GM18873 (cell line): ENCODE data around the gene RPLP2.

Source experiments
- ATAC-seq: cut with Tn5 transposase; IDR thresholded peaks from one replicate; pipeline ENCODE4 v1.9.1; 2021; ENCODE audit warnings: mild to moderate bottlenecking, moderate library complexity, moderate number of reproducible peaks; ENCODE audit not compliant: unreplicated experiment, low FRiP score

RPLP2 gene

DNA sequence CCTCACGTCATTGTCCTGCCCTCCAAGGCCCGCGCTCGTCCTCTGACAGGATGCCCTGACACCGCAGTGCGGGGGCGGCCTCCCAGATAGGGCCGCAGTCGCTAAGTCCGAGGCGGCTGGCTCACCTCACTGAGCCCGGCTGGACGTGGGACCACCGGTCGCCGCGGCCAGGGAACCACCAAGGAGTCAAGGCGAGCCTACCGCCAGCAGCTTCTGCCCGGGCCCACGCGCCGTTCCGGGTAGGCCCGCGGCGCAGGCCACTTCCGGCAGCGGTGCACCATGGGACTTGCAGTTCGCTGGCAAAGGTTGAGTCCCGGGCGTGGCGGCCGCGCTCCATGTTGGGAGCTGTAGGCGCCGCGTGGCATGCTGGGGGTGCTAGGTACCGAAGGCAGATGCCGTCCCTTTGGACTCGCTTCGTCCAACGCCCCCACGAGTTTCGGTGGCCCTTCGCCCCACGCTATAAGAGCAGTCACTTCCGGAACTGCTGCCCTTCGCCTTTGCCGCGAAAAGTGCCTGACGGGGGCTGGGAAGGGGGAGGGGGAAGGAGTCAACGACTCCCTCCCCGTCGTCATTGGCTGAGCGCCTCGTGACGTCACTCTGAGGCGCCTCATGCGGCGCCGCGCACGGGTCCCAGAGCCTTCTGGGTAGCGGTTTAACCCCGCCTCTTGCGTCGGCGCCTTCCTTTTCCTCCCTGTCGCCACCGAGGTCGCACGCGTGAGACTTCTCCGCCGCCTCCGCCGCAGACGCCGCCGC, at the start of gene RPLP2:
TSS of gene RPLP2 (plus strand) at position 681 of the 753 bp plus-strand sequence. CDS start 268 bp downstream, outside the sequence.
- peak; percentile 72 for ATAC-seq

DNA sequence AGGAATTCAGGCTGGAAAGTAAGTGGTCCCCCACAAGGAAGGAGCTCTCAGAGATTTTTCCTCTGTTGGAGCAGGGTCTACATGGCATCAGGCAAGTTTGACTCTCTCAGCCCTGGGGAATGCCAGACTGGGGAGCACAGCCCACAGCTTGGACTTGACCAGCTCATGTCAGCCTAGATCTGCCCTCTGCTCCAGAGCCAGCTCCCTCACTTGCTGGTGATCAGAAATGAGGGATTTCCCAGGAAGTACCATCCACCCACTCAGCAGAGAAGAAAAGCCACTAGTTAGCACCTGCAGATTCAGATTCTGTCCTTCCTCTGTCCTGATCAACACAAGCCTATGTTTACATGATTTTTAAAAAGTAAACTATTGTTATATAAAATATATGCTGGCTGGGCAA, 49.5 kb upstream of the RPLP2 start:
- ATAC-seq = no peak

DNA sequence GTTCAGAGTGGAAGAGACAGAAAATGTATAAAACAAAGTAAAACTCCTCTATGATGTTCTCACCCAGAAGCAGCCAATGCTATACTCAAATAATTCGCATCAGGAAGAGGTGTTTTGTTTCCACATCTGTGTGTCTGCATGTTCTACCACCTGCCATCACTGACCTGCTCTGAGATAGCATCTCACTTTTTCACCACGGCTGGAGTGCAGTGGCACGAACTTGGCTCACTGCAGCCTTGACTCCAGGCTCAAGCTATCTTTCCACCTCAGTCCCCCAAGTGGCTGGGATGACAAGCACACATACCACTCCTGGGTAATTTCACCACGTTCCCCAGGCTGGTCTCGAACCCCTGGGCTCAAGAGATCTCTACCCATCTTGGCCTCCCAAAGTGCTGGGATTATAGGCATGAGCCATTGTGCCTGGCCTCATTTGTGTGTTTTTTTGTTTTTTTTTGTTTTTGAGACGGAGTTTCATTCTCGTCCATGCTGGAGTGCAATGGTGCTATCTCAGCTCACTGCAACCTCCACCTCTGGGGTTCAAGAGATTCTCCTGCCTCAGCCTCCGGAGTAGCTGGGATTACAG, 48.1 kb upstream of the RPLP2 start:
- ATAC-seq = no peak

DNA sequence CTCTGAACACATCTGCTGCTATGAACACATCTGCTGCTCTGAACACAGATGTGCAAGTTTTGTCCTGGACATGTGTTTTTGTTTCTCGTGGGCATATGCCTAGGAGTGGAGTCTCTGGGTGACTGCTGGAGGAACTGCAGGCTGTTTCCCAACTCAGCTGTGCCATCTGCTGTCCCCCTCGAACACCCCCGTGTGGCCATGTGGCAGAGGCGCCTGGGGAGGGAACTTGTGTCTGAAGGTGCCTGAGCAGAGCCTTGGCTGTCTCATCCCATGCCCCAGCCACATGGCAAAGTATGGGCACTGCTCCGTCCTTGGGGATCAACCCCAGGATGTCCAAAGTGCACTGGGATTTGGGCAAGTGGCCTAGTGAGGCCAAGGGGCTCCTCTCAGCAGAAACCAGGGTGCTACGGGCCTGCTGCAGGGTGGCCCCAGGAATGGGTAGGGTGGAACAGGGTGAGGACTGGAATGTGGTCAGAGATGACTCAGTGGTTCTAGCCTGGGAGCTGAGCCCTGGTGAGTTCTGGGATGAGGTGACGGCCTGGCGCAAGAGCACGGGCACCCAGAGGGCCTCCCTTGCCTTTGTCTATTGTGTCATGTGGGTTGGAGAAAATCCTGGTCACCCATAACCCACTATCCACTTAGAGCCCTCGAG, 47.2 kb upstream of the RPLP2 start:
- no peak for ATAC-seq

DNA sequence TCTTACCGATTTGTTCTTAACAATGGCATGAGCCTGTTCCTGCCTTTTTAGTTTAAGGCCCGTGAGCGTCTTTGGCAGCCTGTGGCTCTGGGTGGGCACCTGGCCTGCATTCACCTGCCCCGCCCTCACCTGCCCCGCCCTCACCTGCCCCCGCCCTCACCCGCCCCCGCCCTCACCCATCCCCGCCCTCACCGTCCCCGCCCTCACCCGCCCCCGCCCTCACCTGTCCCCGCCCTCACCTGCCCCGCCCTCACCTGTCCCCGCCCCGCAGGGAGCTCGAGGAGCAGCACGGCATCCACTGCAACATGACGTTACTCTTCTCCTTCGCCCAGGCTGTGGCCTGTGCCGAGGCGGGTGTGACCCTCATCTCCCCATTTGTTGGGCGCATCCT, 46.7 kb upstream of the RPLP2 start:
- no peak for ATAC-seq

DNA sequence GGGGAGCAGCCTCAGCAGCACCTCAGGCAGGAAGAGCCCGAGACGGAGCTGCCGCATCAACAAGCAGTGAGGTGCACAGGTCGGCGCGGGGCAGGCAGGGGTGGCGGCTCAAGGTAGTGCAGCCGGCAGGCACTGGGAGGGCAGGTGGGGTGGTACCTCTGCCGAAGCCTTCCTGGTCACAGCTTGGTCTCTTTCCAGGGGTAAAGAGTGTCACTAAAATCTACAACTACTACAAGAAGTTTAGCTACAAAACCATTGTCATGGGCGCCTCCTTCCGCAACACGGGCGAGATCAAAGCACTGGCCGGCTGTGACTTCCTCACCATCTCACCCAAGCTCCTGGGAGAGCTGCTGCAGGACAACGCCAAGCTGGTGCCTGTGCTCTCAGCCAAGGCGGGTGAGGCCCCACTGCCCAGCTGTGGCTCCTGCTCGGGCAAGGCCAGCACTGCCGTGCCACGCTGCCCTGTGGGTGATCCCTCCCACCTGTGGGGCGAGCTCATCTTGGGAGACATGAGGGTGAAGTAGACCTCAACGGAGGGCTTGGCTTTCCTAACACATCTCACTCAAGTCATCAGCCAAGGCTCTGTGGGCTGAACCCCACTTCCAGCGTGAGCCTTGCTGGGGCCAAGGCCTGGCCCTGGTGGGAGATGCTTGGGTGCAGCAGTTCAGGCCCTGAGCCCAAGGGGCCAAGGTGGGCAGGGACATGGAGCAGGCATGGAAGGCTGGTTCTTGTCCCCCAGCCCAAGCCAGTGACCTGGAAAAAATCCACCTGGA, 46.0 kb upstream of the RPLP2 start:
- ATAC-seq = no peak

DNA sequence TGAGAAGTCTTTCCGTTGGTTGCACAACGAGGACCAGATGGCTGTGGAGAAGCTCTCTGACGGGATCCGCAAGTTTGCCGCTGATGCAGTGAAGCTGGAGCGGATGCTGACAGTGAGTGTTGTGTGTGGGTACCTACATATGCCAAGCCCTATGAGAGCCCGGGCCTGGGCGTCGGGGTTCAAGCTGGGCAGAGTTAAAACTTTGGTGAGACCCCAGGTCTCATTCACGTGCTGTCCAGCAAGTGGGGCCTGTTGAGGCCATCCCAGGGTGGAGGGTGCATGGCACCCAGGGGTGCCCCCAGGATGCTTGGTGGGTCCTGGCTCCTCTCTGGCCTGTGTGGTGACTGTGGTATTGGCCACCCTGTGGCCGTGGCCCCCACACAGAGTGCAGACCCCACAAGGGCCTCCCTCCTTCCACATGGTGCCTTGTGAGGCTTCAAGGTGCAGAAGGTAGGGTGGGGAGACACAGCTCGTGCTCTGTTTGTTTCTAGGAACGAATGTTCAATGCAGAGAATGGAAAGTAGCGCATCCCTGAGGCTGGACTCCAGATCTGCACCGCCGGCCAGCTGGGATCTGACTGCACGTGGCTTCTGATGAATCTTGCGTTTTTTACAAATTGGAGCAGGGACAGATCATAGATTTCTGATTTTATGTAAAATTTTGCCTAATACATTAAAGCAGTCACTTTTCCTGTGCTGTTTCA, 45.3 kb upstream of the RPLP2 start:
- ATAC-seq = no peak

DNA sequence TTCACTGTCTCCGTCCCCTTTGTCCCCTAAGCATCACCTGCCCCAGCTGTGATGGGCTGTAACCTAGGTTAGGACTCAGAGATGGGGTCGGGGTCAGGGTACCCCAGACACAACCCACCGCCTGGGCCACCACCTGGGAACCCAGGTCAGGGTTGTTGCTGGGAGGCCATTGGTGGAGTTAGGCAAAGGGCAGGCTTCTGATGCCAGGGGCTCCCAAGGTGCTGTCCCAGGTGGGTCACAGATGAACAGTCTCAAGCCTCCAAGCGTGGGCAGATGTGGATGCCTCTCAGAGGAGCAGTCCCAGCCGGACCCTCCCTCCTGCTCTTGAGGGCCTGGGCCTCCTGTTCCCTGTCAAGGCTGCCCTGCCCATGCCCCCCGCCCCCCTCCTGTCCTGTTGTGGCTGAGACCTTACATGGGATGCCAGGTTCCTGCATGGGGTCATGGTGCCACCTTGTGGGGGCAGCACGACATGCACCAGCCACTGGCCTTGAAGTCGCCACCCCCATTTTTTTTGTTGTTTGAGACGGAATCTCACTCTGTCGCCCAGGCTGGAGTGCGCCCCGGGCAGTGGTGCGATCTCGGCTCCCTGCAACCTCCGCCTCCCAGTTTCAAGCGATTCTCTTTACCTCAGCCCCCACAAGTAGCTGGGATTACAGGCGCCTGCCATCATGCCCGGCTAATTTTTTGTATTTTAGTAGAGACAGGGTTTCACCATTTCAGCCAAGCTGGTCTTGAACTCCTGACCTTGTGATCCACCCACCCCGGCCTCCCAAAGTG, 44.6 kb upstream of the RPLP2 start:
- ATAC-seq = no peak

DNA sequence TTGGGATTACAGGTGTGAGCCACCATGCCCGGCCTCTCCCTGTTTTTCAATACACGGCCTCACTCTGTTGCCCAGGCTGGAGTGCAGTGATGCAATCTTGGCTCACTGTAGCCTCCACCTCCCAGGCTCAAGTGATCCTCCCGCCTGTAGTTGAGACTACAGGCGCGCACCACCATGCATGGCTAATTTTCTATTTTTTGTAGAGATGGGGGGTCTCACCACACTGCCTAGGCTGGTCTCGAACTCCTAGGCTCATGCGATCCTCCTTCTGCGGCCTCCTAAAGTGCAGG, 44.0 kb upstream of the RPLP2 start:
- no peak for ATAC-seq

DNA sequence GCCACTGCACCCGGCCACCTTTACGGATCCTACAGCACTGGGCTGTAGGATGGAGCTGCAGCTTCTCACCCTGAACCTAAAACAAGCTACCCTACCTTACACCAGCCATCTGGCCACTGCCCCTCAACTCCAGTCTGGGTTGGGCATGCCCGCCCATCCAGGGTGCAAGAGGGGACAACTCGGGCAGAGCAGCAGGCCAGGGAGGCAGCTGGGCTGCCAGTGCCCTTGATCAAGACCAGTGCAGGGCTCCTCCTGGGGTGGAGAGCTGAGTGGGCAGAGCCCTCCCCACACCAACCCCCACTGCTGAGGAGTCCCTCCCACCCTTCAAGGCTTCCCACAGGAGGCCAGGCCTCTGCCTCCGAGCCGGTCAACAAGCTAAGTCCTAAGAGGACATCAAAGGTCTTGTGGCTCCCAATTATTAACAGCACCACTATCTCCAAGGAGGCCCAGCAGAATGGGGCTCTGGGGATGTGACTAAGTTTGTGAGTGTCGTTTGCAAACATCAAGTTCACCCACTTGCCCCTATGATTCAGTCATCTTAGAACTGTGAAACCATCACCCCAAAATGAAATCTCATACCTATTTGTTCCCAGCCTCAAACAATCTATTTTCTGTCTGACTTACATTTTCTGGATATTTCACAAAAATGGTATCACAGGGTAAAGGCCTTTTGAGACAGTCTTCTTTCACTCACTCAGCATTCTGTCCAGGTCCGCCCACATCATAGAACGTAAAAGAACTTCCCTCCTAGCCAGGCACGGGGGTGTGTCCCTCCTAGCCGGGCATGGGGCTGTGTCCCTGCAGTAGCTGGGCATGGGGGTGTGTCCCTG, 43.4 kb upstream of the RPLP2 start:
- ATAC-seq = no peak

DNA sequence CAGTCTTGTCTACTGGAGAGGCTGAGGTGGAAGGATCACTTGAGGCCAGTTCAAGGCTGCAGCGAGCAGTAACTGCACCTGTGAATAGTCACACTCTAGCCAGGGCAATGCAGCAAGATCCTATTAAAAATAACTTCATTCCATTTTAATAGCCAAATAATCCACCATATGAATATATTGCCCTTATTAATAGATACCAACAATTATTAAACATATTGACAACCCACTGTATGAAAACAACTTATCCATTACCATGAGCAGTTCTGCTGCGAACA, 42.9 kb upstream of the RPLP2 start:
- ATAC-seq = no peak

DNA sequence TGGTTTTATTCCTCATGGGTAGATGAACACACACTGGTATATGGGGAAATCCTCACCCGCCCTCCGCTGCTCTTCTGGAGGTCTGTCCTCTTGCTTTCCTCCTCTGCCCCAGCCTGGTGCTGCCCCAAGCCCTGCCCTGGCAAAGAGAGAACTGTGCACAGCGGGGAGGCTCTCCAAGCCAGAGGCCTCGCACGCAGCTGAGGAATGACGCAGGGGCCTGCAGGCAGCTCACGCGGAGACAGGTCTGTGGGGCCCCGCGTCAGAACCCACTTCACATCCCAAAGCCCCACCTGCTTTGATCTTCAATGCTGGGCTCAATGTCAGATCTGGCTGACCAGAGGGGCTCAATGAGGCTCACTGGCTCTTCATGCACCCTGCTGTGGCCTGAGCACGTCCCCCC, 42.5 kb upstream of the RPLP2 start:
- no peak for ATAC-seq

DNA sequence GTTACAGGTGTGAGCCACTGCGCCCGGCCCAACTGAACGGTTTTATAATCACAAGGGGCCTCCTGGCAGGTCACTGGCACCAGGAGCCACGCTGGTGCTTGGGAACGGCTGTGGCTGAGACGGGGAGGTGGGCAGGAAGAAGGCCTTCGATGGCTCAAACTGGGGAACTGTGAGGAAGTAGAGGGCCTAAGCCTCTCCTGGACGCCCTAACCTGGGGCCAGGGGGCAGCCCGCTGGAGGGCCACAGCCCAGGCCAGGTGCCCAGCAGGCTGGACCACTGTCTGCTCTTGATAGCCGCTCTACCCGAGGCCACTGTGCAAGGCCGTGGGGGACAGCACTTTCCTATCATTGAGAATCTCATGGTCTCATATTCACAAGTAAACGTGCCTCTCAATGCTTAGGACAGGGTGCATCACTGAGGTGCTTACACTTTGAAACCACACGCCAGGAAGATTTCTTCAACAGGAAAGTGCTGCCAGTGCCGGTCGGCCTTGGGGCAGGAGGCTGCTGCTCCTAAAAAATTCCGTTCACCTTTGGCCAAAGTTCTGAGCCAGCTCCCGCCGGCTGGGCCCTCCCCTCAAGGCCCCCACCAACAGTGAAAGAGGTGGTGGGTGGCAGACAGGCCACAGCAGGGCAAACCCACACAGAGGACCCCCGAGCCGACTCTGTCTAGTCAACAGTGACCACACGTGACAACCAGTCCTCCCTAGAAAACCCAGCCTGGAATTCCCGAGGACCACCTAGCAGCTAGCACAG, 39.7 kb upstream of the RPLP2 start:
- no peak for ATAC-seq

DNA sequence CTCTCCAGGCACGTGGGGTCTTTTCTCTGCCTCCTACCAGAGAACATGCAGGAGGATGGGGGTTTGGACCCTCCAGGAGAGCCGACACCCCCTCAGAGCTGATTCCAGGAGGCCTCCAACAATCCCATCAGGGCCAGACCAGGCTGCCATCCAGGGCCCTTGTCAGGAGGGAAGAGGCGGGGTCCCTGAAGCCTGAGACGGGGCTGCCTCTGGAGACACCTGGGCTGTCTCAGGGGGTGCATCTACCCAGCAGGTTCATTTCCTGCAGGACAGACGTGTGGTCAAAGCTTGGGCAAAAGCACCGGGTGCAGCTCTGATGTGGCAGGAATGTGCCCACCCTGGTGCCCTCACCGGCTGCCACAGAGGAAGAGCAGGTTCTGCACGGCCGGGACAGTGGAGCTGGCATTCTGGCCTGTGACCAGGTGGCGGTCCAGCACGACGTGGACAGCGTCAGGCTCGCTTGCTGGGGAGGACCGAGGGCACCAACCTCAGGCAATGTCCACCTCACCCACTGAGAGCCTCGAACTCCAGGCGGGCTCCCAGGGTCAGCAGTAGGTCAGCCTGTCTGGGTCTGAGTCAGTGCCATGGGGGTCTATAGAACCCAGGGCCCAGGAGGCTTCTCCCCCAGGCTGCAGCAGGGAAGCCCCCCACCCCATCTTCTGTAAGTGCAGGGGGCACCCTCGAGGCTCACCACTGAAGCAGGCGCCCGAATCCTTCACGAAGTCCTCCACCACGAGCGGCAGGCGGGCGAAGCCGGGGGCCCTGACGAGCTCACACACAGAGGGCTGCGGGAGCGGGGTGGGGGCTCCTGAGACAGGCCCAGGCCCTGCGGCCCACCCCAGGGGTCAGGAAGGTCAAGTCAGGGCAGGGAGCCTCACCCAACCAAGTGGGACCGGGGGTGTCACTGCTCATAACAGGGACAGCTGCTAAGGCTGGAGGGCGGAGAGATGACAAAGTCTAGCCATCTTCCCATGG, 38.8 kb upstream of the RPLP2 start:
- no peak for ATAC-seq

DNA sequence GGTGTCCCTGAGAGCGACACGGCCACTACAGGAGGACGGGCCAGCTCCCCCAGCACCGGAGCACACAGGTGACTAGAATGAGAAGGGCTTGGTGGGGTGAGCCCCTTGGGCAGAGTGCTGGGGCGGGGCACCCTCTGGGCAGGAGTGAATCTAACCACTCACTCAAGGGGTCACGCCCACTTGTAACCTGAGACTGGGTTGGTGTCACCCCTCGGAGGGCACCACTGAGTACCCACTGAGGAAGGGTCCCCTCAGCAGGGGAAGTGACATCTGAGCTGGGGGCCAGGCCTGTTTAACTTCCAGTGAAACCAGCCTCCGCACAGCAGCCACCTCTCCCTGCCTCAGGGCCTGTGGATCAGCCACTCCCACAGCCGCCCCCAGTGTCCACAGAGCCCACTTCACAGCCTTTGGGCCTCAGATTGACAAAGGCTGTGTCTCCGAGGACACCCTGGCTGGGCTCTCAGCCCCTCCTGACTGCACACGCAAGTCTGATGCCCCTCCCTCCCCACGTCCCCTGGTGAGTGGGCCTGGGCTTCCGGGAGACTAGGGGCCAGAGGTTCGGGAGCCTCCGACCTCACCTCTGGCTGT, 38.1 kb upstream of the RPLP2 start:
- ATAC-seq = no peak

DNA sequence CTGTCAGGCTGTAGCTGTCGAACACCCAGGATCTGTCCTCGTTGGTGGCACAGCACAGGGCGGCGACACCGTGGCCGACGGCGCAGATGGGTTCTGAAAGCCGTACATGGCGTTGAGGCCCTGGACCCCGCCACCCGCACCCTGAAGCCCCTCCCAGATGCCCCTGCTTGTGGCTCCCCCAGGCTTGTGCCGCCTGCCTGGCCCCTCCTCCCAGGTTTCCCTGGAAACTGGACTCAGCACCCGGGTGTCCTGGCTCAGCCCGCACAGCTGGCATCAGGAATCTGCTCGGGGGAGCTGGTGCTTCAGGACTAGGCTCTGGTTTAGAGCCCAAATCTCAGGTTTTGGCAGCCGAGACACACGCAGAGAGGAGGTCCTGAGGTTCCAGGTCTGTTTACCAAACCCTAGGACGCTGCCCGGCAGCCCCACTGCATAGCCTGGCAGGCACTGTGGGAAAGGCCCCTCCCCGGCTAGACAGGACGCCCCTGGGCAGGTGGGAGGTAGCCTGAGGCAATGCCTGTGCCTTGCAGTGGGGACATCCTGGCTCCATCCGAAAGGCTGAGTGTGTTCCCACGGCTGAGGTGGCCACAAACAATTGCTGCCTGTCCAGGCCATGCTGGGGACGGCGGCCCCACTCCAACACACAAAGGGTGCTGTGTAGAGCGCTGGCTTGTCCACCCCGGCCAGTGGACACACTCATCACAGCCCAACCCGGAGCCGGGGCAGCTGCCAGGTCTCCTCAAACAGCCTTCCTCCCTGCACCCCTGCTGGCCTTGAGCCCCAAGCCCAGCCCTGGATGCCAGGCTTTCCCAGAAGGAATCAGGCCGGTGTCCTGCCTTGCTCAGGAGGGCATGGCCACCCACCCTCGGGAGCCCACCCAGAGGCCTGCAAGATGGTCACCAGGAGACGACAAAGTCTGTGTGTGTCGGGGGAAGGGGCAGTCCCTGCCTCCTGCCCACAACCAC, 37.1 kb upstream of the RPLP2 start:
- ATAC-seq = no peak
